Measurements from ENCODE around the gene PPARA. TPM values are rescaled to one million over a fixed set of nuclear protein-coding genes. Genes with fewer than 3 reads are reported as not detected.

Gene PPARA
- total and polyA plus RNA-seq, 2 donors (not counting 1 experiment from before 2014, with no cell fraction given): 10.2 to 17.5 TPM

- no peak overlapping the region for H3K4me2 ChIP-seq (ENCODE audit: extremely low read depth, insufficient read depth, low read length)
- no peak for DNase-seq (ENCODE audit: low read depth in 2 of 2)
- no peak overlapping the region for H3K4me3 ChIP-seq (replicated peaks in 1 of 4; ENCODE audit: control extremely low read depth in 1 of 4, insufficient read depth in 1 of 4, low read depth in 3 of 4, low read length in 4 of 4)
- H3K9me3 ChIP-seq (ENCODE audit: control insufficient read depth, insufficient read depth, low read depth, low read length): no peaks in the 10 kb centered on the region
- no peak overlapping the region for H3K27ac ChIP-seq (ENCODE audit: insufficient read depth, low read length)
- peaks cover 5% of the 10 kb centered on the region for H3K36me3 ChIP-seq (ENCODE audit: control insufficient read depth, insufficient read depth, low read length)
- no peak overlapping the region for H2AFZ ChIP-seq (ENCODE audit: low read length)
- no peaks in the 10 kb centered on the region for H3K4me1 ChIP-seq (ENCODE audit: control insufficient read depth, extremely low read depth, insufficient read depth, low read length)
- no peaks in the 10 kb centered on the region for H3K27me3 ChIP-seq (ENCODE audit: control insufficient read depth, insufficient read depth, low read length)
- no peak for TF ChIP-seq EZH2 (IDR thresholded peaks at IDR 0.05; ENCODE audit: low read length, missing control alignments)
- no peaks in the 10 kb centered on the region for H4K20me1 ChIP-seq (ENCODE audit: control insufficient read depth, extremely low read depth, insufficient read depth, low read length)
- no peak overlapping the region for H3K9ac ChIP-seq (ENCODE audit: insufficient read depth, low read length)
- no peaks in the 10 kb centered on the region for H3K79me2 ChIP-seq (ENCODE audit: control insufficient read depth, insufficient read depth, low read length)
These were observed 50.9 kb downstream of the PPARA start for GRCh38 chr22:46201059-46201757.

- H3K9me3 ChIP-seq (ENCODE audit: control insufficient read depth, insufficient read depth, low read depth, low read length): no peaks in the 10 kb centered on the region
- no peak for DNase-seq (ENCODE audit: low read depth in 2 of 2)
- TF ChIP-seq CTCF (conservative IDR thresholded peaks at IDR 0.05 in 1 of 2, IDR thresholded peaks at IDR 0.05 in 1 of 2; ENCODE audit: low read depth in 1 of 2, low read length in 2 of 2) (no peak), EZH2 (IDR thresholded peaks at IDR 0.05; ENCODE audit: low read length, missing control alignments) (no peak)
These were observed 52.7 kb downstream of the PPARA start for GRCh38 chr22:46202897-46203600.

GRCh38 chr22:46203601-46203980, 53.3 kb downstream of the PPARA start:
- Histone ChIP-seq H3K9me3 (ENCODE audit: control insufficient read depth, insufficient read depth, low read depth, low read length) (no peaks in the 10 kb centered on the region), H3K4me2 (ENCODE audit: extremely low read depth, insufficient read depth, low read length) (no peak overlapping the region), H3K4me1 (ENCODE audit: control insufficient read depth, extremely low read depth, insufficient read depth, low read length) (no peaks in the 10 kb centered on the region), H3K4me3 (replicated peaks in 1 of 4; ENCODE audit: control extremely low read depth in 1 of 4, insufficient read depth in 1 of 4, low read depth in 3 of 4, low read length in 4 of 4) (no peak overlapping the region), H3K27ac (ENCODE audit: insufficient read depth, low read length) (no peak overlapping the region), H4K20me1 (ENCODE audit: control insufficient read depth, extremely low read depth, insufficient read depth, low read length) (no peaks in the 10 kb centered on the region), H2AFZ (ENCODE audit: low read length) (no peak overlapping the region), H3K79me2 (ENCODE audit: control insufficient read depth, insufficient read depth, low read length) (no peaks in the 10 kb centered on the region), H3K36me3 (ENCODE audit: control insufficient read depth, insufficient read depth, low read length) (peaks cover 3% of the 10 kb centered on the region), H3K9ac (ENCODE audit: insufficient read depth, low read length) (no peak overlapping the region), H3K27me3 (ENCODE audit: control insufficient read depth, insufficient read depth, low read length) (no peaks in the 10 kb centered on the region)
- DNase-seq (ENCODE audit: low read depth in 2 of 2): no peak
- TF ChIP-seq CTCF (conservative IDR thresholded peaks at IDR 0.05 in 1 of 2, IDR thresholded peaks at IDR 0.05 in 1 of 2; ENCODE audit: low read depth in 1 of 2, low read length in 2 of 2) (no peak), EZH2 (IDR thresholded peaks at IDR 0.05; ENCODE audit: low read length, missing control alignments) (no peak)

More at GRCh38 chr22:46202897-46203600, 52.7 kb downstream of the PPARA start:
- Histone ChIP-seq H3K4me1 (ENCODE audit: control insufficient read depth, extremely low read depth, insufficient read depth, low read length) (no peaks in the 10 kb centered on the region), H3K4me2 (ENCODE audit: extremely low read depth, insufficient read depth, low read length) (no peak overlapping the region), H3K27me3 (ENCODE audit: control insufficient read depth, insufficient read depth, low read length) (no peaks in the 10 kb centered on the region), H3K4me3 (replicated peaks in 1 of 4; ENCODE audit: control extremely low read depth in 1 of 4, insufficient read depth in 1 of 4, low read depth in 3 of 4, low read length in 4 of 4) (no peak overlapping the region), H3K36me3 (ENCODE audit: control insufficient read depth, insufficient read depth, low read length) (peaks cover 5% of the 10 kb centered on the region), H2AFZ (ENCODE audit: low read length) (no peak overlapping the region), H3K27ac (ENCODE audit: insufficient read depth, low read length) (no peak overlapping the region), H3K9ac (ENCODE audit: insufficient read depth, low read length) (no peak overlapping the region), H4K20me1 (ENCODE audit: control insufficient read depth, extremely low read depth, insufficient read depth, low read length) (no peaks in the 10 kb centered on the region), H3K79me2 (ENCODE audit: control insufficient read depth, insufficient read depth, low read length) (no peaks in the 10 kb centered on the region)

All from fibroblast of lung (primary cell).